Upper lobe of left lung (tissue), 6 donors: Measurements from ENCODE around the gene SEC11A. TPM values are rescaled to one million over a fixed set of nuclear protein-coding genes. Genes with fewer than 3 reads are reported as not detected.

Experiments used
- ATAC-seq, 2 donors: fragments of 200-7000 bp; cut with Tn5 transposase; one replicate each; pipeline ENCODE4 v1.9.1; 2022; ENCODE audit warnings: mild to moderate bottlenecking in 2 of 2, moderate library complexity in 2 of 2; ENCODE audit not compliant: low FRiP score in 2 of 2
- DNase-seq, 2 donors: peaks; one replicate each; pipeline ENCODE4 v3.0.0-alpha.2; 2019 to 2020
- H3K27ac ChIP-seq, 4 donors: fragments of 200-600 bp; sonication (generic); one replicate each; pipeline ENCODE4 v1.5.1; 2016 to 2019
- H3K27me3 ChIP-seq, 4 donors: fragments of 200-600 bp; sonication (generic); one replicate each; pipeline ENCODE4 v1.5.1; 2017 to 2019
- H3K36me3 ChIP-seq, 4 donors: fragments of 200-600 bp; sonication (generic); one replicate each; pipeline ENCODE4 v1.5.1; 2016 to 2019
- H3K4me1 ChIP-seq, 4 donors: fragments of 200-600 bp; sonication (generic); one replicate each; pipeline ENCODE4 v1.5.1; 2018 to 2019
- H3K4me3 ChIP-seq, 4 donors: fragments of 200-600 bp; sonication (generic); one replicate each; pipeline ENCODE4 v1.5.1; 2017 to 2019; ENCODE audit warnings: mild to moderate bottlenecking in 2 of 4, moderate library complexity in 1 of 4
- H3K9me3 ChIP-seq, 4 donors: fragments of 200-600 bp; sonication (generic); one replicate each; pipeline ENCODE4 v1.5.1; 2018 to 2019
- EP300 ChIP-seq, 4 donors: sonication (generic); formaldehyde crosslinking; IDR thresholded peaks; one replicate each; pipeline ENCODE4 v1.5.1; 2017; ENCODE audit warnings: antibody characterized with exemption in 4 of 4, control low read depth in 2 of 4
- POLR2A ChIP-seq, 4 donors: fragments of 450-650 bp; IDR thresholded peaks; one replicate each; pipeline ENCODE4 v1.5.1; 2016 to 2017; ENCODE audit warnings: antibody characterized with exemption in 4 of 4, mild to moderate bottlenecking in 2 of 4
- POLR2AphosphoS5 ChIP-seq, 2 donors: sonication (generic); formaldehyde crosslinking; IDR thresholded peaks; one replicate each; pipeline ENCODE4 v1.5.1; 2017; ENCODE audit warnings: antibody characterized with exemption in 2 of 2
- WGBS, 2 donors: methylation state at CpG; one replicate each; pipeline ENCODE4 v1.1.5; 2017 to 2018; 5-methylcytosine and 5-hydroxymethylcytosine counted together
- total RNA-seq, 6 donors: library from RNA; depleted of rRNA in 4 of 6; stranded (reverse); fragments of >200 nt in 4 of 6; gene quantifications; one replicate each; pipeline versions ENCODE4 v1.1.0 to v1.2.1, GENCODE V29; 2016 to 2021
- TF ChIP-seq, protein P1 (sequence below), 6 experiments: fragments of 450-650 bp in 4 of 6; fragments of 200-600 bp in 2 of 6; sonication (generic) in 2 of 6; IDR thresholded peaks; one replicate each; pipeline ENCODE4 v1.5.1; 2016 to 2019; ENCODE audit warnings: antibody characterized with exemption in 6 of 6
- donor health status: DM: no; HTN: no; CAD: no; lungs with moderate emphysema.
- donor health status: DM: no; HTN: yes; CAD: no; lungs with severe emphysema.

The SEC11A gene
- total RNA-seq, 6 donors from 2014 or later: 38.8 to 164 (median 116) TPM

DNA sequence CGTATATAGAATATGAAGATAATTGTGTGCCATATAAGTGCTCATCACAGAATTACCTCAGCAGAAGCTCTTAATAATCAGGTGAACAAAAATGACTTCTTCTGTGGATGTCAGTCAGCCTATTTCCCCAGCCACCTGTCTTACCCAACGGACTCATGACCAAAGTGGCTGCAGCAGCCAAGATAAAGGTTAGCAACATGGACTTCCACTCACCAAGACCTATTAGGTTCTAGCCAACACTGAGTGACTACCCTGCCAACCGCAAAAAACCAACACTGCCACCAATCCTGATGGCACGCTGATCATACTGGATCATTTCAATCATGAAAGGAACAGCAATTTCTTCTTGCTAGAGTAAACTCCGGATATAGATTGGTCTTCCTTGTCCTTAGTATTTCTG lies 12.1 kb downstream of the SEC11A start:
- WGBS, 2 donors: 92 to 96% methylated on average over 5 of the region's 5 CpGs
- Histone ChIP-seq H3K27me3 (no peaks in the 10 kb centered on the region), H3K27ac (no peak overlapping the region), H3K4me3 (no peak overlapping the region), H3K9me3 (no peaks in the 10 kb centered on the region), H3K36me3 (no peaks in the 10 kb centered on the region), H3K4me1 (peaks cover 8 to 19% (median 16%) of the 10 kb centered on the region in 4 donors)
- DNase-seq (no peak), ATAC-seq (no peak)
- TF ChIP-seq POLR2A (IDR thresholded peaks at IDR 0.05): no peak
- TF ChIP-seq, protein P1, sequence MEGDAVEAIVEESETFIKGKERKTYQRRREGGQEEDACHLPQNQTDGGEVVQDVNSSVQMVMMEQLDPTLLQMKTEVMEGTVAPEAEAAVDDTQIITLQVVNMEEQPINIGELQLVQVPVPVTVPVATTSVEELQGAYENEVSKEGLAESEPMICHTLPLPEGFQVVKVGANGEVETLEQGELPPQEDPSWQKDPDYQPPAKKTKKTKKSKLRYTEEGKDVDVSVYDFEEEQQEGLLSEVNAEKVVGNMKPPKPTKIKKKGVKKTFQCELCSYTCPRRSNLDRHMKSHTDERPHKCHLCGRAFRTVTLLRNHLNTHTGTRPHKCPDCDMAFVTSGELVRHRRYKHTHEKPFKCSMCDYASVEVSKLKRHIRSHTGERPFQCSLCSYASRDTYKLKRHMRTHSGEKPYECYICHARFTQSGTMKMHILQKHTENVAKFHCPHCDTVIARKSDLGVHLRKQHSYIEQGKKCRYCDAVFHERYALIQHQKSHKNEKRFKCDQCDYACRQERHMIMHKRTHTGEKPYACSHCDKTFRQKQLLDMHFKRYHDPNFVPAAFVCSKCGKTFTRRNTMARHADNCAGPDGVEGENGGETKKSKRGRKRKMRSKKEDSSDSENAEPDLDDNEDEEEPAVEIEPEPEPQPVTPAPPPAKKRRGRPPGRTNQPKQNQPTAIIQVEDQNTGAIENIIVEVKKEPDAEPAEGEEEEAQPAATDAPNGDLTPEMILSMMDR (IDR thresholded peaks at IDR 0.05): no peak

DNA sequence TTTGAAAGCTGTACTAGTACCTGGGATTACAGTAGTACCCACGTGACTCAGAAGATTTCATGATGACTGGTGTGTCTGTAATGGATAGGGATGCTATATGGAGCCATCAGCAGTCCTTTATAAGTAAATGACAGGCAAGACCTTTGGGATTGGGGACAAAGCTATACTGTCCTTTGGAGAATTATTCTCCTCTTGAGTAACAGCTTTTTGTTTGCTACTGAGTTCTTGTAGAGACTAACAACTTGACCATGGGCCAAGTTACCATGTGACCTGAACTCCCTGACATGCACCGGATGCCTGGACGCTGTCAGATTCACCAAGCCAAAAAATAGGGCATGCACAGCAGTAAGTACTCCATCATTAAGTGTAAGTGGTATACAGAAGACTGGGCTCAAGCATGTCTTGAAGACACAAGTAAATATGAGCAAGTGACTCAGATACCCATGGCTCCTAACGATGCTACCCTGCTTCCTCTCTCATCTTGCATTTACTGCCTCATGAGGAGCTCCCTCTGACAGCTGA lies 12.9 kb downstream of the SEC11A start:
- Histone ChIP-seq H3K36me3 (no peaks in the 10 kb centered on the region), H3K9me3 (no peaks in the 10 kb centered on the region), H3K27me3 (no peaks in the 10 kb centered on the region), H3K4me1 (peaks cover 8 to 22% (median 16%) of the 10 kb centered on the region in 4 donors), H3K4me3 (no peak overlapping the region), H3K27ac (peak overlapping the region in 2 of 4 donors; percentile 10 to 50)
- TF ChIP-seq POLR2A (IDR thresholded peaks at IDR 0.05) (no peak), POLR2AphosphoS5 (IDR thresholded peaks at IDR 0.05) (peak in 1 of 2 donors; percentile 24)
- DNase-seq (peak in 1 of 2 donors; percentile 58), ATAC-seq (peak; percentile 51 to 70)
- 18 to 30% methylated on average over 4 of the region's 4 CpGs for WGBS, 2 donors

DNA sequence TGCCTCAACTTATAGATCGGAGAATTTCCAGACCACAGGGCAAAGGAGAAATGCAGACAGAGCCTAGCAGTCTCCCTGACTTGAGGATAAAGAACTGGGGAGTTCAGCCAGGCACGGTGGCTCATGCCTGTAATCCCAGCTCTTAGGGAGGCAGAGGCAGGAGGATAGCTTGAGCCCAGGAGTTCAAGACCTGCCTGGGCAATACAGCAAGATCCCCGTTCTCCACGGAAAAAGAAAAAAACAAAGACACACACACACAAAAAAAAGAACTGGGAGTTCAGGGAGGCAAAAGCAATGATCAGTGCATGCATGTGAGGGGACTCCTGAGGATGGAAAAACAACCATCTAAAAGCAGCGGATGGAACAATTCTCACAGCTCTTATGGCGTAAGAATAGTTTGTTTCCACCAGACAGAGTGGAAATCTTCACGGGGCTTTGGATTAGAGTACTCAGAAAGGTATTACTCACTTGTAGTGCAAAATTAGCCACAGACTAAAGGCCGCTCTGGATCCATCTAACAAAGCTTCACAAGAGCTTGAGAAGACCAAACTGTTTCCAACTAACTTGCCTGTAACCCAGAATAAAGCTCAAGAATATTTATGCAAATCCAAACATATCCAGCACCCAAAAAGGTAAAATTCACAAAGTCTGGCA lies 16.3 kb downstream of the SEC11A start:
- ATAC-seq (no peak), DNase-seq (no peak)
- no peak overlapping the region for H3K4me3 ChIP-seq
- H3K27me3 ChIP-seq: no peaks in the 10 kb centered on the region
- WGBS, 2 donors: 86 to 91% methylated on average over 8 of the region's 8 CpGs
- no peaks in the 10 kb centered on the region for H3K36me3 ChIP-seq
- TF ChIP-seq, protein P1 (IDR thresholded peaks at IDR 0.05): no peak
- no peak for TF ChIP-seq POLR2AphosphoS5 (IDR thresholded peaks at IDR 0.05)
- TF ChIP-seq EP300 (IDR thresholded peaks at IDR 0.05): no peak
- no peak for TF ChIP-seq POLR2A (IDR thresholded peaks at IDR 0.05)
- no peaks in the 10 kb centered on the region for H3K9me3 ChIP-seq
- peaks cover 15 to 32% (median 29%) of the 10 kb centered on the region in 4 donors for H3K4me1 ChIP-seq
- H3K27ac ChIP-seq: no peak overlapping the region

DNA sequence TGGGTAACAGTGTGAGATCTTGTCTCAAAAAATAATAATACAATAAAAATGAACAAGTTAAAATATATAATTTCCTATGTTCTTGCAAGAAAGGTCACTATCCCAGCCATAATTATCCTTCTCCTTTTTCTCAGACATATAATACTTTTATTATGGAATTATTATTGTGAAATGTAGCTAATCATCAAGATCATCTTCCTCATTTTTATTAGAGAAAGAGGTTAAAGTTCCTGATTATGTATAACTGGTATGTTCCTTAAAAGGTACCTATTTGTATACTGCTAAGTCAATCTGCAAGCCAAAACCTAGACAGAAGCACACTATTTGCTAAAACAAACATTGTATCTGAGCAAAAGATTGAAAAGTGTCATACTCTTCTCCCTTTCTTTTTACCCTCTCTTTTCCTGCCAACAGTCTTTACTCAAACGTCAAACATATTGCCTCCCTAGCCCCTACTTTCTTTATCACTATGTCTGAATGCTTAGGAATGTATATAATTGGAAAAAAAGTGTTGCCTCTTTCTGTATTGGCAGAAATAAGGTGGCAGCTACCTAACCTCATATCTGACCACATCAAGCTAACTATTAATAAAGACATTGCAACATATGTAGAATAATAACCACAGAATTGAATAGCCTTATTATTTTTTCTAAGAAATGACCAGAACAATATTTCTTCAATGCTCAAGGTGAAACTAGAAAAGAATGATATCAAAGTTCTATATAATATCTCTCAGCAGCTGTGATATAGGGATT lies 18.5 kb downstream of the SEC11A start:
- TF ChIP-seq POLR2A (IDR thresholded peaks at IDR 0.05): no peak
- Histone ChIP-seq H3K36me3 (no peaks in the 10 kb centered on the region), H3K9me3 (no peaks in the 10 kb centered on the region), H3K4me3 (no peak overlapping the region), H3K27me3 (no peaks in the 10 kb centered on the region), H3K27ac (no peak overlapping the region), H3K4me1 (peaks cover 9 to 16% (median 14%) of the 10 kb centered on the region in 4 donors)
- DNase-seq (no peak), ATAC-seq (no peak)
- WGBS, 2 donors: 22 to 33% methylated on average over 1 of the region's 1 CpG

DNA sequence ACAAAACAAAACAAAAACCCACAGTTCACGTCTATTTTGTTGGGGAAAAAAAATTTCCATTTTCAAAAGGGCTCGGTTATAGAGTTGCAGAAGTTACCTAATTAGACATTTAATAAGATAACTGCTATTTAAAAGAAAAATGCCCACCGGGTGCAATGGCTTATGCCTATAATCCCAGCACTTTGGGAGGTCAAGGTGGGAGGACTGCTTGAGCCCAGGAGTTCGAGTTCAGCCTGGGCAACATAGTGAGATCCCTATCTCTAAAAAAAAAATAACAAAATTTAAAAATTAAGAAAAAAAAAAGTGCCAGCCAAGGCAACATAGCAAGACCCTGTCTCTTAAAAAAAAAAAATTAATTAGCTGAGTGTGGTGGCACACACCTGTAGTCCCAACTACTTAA lies 19.2 kb downstream of the SEC11A start:
- WGBS, 2 donors: 78 to 79% methylated on average over 4 of the region's 4 CpGs
- Histone ChIP-seq H3K27me3 (no peaks in the 10 kb centered on the region), H3K27ac (no peak overlapping the region), H3K4me1 (peaks cover 9 to 13% (median 13%) of the 10 kb centered on the region in 4 donors), H3K36me3 (no peaks in the 10 kb centered on the region), H3K9me3 (no peaks in the 10 kb centered on the region), H3K4me3 (no peak overlapping the region)
- TF ChIP-seq EP300 (IDR thresholded peaks at IDR 0.05) (no peak), POLR2A (IDR thresholded peaks at IDR 0.05) (no peak), POLR2AphosphoS5 (IDR thresholded peaks at IDR 0.05) (no peak)
- TF ChIP-seq, protein P1 (IDR thresholded peaks at IDR 0.05): no peak
- DNase-seq (no peak), ATAC-seq (no peak)
